HG02759 (cell line): ENCODE measurements around the gene LRRC25.
A peak's percentile ranks its signal among the peaks of the same experiment; 100 is the strongest.

Source experiments
- ATAC-seq: cut with Tn5 transposase; IDR thresholded peaks from one replicate; pipeline ENCODE4 v1.9.1; 2021; ENCODE audit warnings: mild to moderate bottlenecking, moderate library complexity; ENCODE audit not compliant: unreplicated experiment

Gene LRRC25

DNA sequence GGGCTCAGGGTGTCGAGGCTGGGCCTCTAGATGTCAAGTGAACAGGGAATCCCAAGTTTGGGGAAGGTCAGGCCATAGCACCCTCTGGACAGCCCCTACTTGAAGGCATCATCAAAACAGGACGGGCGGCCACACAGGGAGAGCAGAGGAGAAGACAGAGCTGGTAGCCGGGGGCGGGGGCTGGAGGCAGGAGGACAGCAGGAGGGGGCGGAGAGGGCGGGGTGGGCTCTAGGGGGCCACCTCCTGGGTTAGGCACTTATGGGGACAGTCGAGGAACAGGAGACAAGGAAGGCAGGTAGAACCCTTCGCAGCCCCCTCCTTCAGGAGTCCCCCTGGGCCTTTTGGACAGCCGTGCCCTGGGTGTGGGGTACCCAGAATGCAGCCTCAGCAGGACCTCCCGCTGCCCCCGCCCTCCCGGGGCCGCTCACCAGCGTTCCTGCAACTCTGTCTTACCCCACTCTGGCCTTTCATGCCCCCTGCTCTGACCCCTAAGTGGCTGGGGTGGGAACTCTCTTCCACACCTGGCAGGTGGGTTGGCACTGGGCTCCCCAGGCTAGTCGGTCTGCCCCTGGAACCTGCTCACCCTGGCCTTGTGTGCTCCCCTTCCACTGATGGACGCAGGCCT lies 27.6 kb upstream of the LRRC25 start:
- ATAC-seq, result no peak

DNA sequence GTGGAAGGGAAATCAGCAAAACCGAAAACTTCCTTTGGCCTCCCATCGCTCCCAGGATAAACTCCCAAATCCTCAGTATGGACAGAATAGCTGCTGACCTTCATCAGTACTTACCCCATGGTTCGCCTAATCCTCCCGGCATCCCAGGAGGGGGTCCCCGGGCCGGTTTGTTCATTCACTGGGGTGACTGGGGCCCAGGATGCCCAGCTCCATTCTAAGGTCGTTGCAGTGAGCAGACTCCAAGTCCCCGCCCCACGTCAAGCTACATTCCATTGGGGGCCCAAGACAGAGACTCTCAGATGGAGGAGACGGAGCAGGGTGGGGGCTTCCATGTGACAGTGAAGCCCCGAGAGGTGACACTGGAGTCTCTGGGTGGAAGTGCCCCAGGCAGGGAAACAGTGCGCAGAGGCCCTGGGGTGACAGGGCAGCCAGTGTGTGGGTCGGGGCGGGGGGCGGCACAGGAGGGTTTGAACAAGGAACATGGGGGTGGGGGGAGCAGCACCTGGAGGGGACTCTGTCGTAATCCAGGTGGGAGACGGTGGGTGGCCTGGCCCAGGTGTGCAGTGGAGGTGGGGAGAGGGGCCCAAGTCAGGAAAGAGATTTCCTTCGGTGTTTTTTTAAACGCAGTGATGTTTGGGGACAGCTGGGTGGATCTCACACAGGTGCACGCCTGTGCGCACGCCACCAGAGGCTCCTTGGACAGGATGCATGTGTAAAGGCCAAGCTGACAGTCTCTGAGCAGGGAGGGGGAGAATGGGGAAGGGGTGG lies 26.9 kb upstream of the LRRC25 start:
- no peak for ATAC-seq

DNA sequence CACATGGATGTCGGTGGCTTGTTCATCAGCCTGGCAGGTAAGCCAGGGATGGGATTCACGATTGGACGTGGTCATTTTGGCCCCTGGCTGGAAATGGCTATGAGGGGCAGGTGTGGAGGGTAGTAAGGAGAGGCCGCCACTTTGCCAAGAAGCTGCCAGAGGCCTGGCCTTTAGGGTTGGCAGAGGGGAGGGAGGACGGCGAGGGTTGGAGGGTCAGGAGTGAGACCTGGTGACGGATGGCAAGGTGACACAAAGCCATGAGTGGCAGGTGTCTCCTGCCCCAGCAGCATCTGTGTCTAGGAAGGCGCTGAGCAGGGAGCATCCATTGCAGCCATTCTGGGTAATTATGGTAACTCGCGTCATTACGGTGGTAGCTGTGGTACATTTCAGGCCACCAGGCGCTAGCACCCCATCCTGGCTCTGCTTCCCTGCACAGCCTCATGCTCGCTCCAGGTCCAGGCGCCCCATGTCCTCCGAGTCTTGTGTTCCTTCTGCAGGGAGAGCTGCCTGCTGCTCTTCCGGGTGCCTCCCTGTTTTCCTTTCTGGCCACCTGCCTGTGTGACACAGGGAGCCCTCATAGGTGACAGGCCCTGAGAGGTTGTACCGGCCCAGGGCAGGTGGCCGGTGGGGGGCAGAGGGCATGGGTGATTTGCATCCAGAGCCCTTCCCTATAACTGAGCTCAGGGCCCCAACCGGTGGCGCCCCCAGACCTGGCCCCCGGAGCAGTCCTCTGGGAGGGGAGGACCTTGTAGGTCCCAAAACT lies 26.0 kb upstream of the LRRC25 start:
- no peak for ATAC-seq

DNA sequence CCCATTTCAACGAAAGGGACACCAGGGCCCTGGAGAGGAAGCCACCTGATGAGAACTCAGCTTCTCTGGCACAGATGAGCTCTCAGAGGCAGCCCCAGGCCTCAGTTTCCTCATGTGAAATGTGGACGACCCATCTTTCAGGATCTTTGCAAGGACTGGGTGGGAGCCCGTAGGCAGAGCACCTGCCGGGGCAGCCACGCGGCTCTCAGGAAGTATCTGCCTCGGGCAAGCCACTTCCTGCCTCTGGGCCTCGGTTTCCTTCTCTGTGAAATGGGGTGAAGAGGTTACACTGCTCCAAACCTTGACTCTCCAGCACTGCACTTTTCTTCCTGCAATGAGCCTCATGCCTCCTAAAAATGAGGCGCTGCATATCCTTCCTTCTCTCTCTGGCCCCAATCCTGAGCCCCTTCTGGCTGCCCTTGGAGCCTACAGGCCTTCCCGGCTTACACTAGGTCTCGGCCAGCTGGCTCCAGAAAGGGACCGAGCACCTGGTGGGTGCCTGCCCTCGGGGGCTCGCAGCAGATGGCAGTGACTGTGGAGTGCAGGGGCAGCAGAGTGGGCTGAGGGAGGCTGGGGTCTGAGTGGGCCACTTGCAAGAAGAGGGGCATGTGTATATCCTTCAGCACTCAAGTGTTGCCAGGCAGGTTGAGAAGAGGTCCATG lies 25.2 kb upstream of the LRRC25 start:
- no peak for ATAC-seq

DNA sequence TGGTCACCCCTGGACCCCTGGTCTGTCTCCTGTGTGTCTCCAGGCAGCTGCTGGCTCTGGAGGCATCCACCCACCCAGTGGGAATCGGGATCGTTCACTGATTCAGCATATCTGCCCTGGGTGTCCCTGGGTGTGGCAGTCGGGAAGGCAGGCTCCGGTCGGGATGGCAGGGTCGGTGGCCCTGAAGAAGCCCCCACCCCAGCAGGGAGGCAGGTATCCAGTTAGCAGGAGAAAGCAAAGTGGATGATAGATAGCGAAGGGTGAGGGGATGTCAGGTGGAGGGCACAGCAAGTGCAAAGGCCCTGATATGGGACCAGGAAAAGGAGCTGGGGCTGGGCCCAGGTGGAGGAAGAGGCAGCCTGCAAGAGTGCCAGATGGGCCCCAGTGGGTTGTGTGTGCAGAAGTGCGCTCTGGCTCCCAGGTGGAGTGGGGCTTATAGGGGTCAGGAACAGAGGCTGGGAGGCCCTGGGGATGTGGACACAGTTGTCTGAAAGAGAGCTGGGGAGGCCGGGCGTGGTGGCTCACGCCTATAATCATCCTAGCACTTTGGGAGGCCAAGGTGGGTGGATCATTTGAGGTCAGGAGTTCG lies 24.0 kb upstream of the LRRC25 start:
- no peak for ATAC-seq

DNA sequence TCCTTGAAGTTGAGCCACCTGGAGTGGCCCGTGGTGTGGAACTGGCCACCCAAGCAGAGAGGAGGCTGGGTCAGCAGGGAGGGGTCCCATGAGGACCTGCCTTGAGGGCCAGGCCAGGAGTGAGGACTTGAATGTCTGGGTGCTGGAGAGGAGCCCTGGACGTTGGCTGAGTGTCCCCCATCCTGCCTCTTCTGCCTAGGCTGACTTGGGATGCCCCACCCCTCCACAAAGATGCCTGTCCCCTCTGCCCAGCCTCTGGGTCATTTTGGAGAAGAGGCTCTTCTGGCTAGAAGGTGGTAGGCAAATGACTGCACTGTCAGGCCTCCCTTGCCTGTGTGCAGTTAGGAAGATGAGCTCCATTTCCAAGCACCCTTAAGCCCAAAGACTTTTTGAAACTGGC lies 23.5 kb upstream of the LRRC25 start:
- ATAC-seq, result no peak

DNA sequence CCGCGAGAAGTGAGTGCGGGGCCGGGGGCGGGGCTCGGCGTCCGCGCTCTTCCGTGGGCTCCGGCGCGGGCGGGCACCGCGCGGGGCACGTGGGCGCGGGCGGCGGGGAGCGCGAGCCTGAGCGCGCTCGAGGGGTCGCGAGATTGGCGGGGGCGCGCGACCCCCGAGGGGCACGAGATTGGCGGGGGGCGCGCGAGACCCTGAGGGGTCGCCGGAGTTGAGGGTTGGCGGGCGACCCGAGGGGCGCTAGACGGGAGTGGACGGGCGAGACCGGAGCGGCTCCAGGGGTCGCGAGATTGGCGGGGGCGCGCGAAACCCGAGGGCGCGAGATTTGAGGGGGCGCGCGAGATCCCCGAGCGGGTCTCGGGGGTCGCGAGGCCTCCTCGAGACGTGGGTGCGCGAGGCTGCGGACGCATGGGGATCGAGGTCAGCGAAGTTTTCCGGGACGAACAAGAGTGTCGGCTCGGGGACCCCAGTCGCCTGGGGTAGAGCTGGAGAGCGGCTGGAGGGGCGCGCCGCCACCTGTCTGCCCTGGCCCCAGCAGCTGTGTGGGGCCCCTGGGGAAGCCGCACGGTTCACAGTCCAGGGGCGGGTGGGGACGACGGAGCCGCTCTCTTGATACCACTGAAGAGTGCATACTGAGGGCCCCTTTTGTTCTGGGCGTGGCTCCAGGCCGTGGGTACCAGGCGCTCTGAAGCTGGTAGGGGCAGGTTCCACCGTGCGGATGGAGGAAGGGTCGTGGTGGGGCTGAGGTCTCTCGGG lies 22.5 kb upstream of the LRRC25 start:
- peak; percentile 13 for ATAC-seq

DNA sequence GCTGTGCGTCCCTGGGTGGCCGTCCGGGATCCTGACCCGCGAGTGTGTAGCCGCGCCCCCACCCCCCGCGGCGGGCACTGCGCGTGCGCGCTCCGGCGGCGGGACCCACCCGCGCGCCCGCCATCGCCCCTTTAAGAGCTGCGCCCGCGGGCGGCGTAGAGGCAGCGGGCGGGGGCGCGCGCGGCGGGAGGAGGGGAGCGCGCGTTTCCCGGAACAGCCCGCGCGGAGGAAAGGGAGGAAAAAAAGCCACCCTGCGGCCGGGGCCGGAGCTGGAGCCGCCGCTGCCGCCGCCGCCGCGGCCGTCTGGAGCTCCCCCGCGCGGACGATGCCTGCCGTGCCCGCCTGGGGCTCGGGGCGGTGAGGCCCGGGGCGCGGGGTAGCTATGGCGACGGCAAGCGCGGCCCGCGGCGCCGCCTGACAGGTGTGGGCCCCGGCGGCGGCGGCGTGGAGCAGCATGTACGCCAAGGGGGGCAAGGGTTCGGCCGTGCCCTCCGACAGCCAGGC lies 21.8 kb upstream of the LRRC25 start, which contains the start of gene SSBP4:
TSS of gene SSBP4 (plus strand) at position 204 of the 504 bp plus-strand sequence. CDS start at position 455, 251 bp downstream.
- ATAC-seq, result peak; percentile 55

DNA sequence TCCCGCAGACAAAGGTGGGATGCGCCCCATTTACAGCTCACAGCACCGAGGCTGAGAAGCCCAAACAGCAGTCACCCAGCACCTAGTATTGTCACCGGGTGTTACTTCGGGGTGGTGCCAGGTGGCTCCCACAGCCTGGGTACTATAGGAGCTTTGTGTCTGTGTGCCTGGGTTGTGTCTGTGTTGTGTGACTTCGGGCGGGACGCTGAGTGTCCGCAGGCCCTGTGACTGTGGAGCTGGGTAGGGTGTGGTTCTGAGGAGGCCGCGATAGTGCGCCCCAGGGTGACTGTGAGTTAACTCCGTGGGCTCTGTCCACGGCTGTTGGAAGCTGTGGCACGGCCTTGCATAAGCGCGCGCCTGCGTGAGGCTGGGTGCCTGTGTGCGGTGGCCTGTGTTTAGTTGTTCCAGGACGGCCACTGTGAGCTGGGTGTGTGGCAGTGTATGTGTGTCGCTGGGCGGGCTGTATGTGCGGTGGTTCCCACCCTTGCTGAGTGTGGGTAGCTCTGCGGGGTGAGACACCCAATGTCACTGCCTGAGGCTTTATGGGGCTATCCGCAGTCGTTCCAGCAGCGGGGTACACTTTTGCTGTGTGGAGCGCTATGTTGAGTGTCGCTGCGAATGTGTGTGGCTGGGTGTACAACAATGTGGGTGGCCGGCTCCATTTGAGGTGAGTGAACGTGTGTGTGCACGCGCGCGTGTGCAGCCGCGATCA lies 21.2 kb upstream of the LRRC25 start:
- peak; percentile 1 for ATAC-seq

DNA sequence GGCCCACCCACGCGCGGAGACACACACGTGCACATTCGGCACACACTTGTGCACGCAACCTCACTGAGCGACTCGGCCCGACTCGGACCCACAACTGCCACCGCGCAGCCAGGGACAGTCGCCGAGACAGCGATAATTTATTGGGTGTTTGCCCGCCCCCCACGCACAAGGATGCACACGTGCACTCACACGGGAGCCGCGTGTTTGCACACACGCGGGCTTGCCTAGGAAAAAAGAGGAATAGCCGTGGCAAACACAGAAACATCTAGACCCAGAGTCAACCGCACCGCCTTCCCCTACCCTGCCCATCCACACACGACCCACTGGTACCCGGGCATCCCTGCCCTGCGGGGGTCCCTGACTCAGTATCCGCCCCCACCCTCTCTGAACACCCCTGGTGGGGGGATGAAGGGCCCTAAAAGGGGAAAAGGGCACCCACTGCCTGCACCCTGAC lies 20.6 kb upstream of the LRRC25 start:
- ATAC-seq, result no peak

DNA sequence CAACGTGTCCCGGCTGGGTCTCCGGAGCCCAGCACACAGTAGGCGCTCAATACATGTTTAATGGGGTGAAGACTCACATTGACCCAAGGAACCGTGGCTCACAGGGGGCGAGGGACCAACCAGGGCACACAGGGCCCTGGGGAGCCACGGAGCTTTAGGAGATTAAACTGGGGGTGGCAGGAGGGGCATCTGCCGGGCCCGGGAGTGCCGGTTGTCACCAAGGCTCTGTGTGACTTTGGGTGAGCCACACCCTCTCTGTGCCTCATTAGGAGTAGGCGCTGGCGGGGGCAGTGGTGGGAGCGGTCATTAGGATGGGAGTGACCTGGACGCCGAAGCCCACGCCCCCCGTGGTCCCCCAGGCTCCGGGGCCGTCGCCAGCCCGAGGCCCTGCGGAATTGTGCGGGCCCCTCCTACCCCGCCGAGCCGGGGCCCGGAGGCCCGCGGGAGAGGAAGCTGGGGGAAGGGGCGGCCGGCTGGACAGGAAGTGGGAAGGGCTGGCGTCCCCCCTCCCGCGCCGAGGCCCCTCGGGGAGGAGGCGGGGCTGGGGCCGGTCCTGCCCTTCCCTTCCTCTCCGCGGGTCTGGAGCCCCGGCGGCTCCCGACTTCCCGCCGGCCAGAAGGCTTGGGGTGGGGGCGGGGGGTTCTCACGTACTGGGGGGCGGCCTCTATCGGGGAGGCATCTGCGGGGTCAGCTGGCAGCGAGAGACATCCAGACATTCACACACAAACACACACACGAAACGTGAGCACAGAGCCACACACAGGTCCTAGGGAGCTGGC lies 20.0 kb upstream of the LRRC25 start:
- no peak for ATAC-seq

DNA sequence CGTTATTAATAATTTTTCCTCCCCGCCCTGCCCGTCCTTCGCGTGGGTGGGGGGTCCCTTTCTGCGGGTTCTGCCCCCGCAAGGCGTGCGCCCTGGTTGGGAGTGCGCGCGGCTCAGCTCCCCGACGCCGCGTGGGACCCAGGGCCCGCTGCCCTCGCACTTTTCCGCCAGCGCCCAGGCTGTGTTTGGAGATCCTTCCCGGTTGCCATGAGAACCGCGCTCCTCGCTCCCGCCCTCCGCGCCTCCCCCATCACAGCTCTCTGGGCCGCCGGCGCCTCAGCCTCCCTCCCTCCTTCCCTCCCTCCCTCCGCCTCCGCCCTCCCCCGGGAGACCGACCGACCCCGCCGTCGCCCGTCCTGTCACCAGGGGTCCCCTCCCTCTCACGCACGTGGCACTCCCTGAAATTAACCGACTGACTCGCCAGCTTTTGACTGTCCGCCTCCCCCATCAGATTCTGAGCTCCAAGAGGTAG lies 19.4 kb upstream of the LRRC25 start:
- no peak for ATAC-seq

DNA sequence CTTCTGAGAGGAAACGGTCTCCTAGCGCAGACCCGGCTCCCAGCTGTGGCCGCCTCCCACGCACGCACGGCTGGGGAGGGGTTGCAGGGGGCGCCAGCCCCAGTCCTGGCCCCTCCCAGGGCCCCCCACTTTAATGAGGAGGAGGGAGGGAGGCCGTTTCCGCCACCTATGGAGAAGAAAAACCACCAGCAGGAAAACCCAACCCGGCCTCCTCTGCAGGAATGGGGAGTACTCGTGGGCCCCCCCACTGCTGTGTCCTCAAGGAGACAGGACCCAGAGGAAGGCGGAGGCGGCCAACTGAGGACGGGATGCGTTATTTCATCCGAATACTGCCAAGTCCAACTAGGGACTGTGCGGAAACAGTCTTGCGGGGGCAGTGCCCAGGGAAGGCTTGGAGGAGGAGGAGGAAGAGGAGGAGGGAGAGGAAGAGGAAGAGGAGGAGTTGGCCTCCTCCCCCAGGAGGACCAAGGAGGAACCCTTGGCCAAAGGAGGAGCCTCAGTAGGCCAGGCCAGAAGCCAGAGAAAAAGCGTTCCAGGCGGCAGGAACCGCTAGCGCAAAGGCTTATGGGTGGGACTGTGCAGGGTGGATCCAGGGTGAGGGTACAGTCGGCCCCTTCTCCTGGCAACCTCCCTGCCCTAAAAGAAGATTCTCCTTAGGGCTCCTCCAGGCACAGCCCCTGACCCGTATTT lies 17.9 kb upstream of the LRRC25 start:
- no peak for ATAC-seq

DNA sequence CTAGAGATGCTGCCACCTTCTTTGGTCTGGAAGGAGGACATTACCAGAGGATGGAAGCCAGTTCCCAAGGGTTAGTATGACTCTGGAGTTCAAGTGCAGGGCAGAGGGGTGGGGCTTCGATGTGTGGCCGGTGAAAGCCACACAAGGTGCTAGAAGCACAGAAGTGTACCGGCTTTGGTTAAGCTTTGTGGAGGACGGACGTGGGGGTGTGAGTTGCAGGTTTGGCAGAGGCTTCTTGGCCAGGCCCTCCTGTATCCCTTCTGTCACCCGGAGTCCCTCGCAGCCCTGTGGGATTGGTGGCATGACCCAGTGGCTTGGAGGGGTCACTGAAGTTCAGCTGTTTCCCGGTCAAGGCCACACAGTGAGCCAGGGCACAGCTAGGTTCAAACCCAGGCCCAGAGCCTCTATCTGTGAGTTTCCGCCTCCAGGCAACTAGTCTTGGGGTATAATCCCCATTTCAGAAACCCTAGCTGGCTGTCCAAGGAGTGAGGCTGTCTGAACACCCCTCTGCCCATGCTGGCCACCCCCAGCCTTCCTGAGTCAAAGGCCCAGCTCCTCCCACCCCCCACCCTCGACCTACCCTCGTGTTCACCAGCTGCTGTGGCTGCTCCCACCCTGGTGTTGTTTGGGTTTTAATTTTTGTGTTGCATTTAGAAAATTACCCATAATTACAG lies 17.2 kb upstream of the LRRC25 start:
- no peak for ATAC-seq

DNA sequence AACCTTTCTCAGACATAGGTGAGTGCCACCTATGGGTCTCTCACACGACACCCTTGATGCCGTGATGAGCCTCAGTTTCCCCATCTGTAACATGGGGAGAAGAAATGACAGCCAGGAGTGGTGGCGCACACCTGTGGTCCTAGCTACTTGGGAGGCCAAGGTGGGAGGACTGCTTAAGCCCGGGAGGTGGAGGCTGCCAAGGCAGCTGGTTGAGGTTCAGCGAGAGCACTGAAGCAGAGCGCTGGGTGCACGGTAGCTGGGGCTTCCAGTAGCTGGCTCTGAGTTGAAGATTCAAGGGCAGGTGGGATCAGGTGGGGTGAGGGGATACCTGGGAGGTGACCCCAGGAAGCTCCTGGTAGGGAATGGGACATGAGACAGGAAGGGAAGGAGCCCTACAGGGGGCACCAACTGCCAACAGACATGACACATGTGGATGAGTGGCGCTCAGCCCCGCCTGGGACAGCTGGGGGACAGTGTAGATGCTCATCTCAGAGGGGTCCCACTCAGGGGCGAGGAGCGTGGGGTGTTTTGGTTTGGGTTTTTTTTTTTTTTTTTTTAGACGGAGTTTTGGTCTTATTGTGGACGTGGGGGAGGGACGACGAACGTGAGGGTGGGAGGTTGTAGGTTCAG lies 15.3 kb upstream of the LRRC25 start:
- ATAC-seq, result no peak

DNA sequence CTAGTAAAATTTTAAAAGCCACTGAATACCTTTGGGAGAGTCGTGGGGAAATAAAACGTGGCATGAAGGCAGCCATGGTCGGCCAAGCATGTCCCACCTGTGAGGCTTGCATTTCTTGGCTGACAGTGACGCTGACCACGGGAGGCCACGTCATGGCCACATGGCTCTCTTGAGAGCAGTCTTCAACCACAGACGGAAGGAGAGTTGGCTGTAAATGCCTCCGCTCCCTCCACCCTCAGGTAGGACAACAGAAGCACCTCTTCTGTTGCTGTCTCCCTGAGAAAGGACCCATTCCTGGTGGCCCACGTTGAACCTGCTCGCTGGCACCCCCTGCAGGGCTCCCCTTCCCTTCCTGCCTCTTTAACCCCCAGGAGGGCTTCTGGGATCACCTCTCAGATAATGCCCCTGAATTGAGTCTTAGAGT lies 10.6 kb upstream of the LRRC25 start:
- ATAC-seq, result peak; percentile 77

DNA sequence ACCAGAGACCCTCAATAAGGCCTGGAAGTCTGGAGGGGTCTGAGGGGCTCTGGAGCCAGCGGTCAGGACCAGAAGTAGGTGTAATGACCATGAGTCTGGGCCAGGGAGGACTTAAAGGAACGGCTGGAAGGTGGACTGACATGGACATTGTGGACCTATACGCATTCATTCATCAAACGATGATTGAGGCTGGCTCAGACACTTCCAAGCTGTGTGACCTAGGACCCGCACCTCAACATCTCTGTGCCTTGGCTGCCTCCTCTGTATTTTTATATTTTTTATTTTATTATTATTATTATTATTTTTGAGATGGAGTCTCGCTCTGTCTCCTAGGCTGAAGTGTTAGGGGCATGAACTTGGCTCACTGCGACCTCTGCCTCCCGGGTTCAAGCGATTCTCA lies 9.3 kb upstream of the LRRC25 start:
- no peak for ATAC-seq
